Islet of Langerhans (tissue), 1 donor: Measurements from ENCODE around the gene SDCBP2.

Experiments
- FAIRE-seq: peaks from one replicate; lab custom pipeline; 2011; peaks lifted over from hg19 to GRCh38; lab: Jason Lieb, UNC

SDCBP2 gene

GRCh38 chr20:1296117-1296610 is 32.8 kb downstream of the SDCBP2 start:
- no peak for FAIRE-seq

GRCh38 chr20:1295276-1295930 is 33.5 kb downstream of the SDCBP2 start:
- FAIRE-seq: no peak

- FAIRE-seq: no peak
Observed at GRCh38 chr20:1294497-1294896, 34.4 kb downstream of the SDCBP2 start.

- FAIRE-seq: no peak
Observed at GRCh38 chr20:1293641-1294379, 35.1 kb downstream of the SDCBP2 start.

GRCh38 chr20:1292620-1293019 is 36.3 kb downstream of the SDCBP2 start:
- no peak for FAIRE-seq

- FAIRE-seq: no peak
Observed at GRCh38 chr20:1291191-1291741, 37.7 kb downstream of the SDCBP2 start.

GRCh38 chr20:1287787-1288569 is 41.0 kb downstream of the SDCBP2 start:
- no peak for FAIRE-seq

- no peak for FAIRE-seq
Observed at GRCh38 chr20:1287306-1287705, 41.6 kb downstream of the SDCBP2 start.

GRCh38 chr20:1286267-1287024 is 42.5 kb downstream of the SDCBP2 start:
- FAIRE-seq: no peak

GRCh38 chr20:1283522-1284510 is 45.1 kb downstream of the SDCBP2 start:
- FAIRE-seq: no peak

GRCh38 chr20:1282966-1283365 is 46.0 kb downstream of the SDCBP2 start:
- FAIRE-seq: no peak

GRCh38 chr20:1281279-1282057 is 47.5 kb downstream of the SDCBP2 start:
- FAIRE-seq: no peak

- no peak for FAIRE-seq
Observed at GRCh38 chr20:1280195-1281102, 48.5 kb downstream of the SDCBP2 start.

- FAIRE-seq: no peak
Observed at GRCh38 chr20:1278993-1279392, 49.9 kb downstream of the SDCBP2 start.

- no peak for FAIRE-seq
Observed at GRCh38 chr20:1277529-1278322, 51.2 kb downstream of the SDCBP2 start.

- no peak for FAIRE-seq
Observed at GRCh38 chr20:1275919-1276318, 53.0 kb downstream of the SDCBP2 start.

GRCh38 chr20:1274485-1275311 is 54.2 kb downstream of the SDCBP2 start:
- no peak for FAIRE-seq
